GM19324 (cell line): ENCODE measurements around the gene MORN1.
"Not testable (repeated sequence)": the region's sequence is repeated elsewhere in the genome, so short reads cannot be mapped to it uniquely, and the experiment has no call there.

Experiments
- ATAC-seq: cut with Tn5 transposase; IDR thresholded peaks from one replicate; pipeline ENCODE4 v1.9.1; 2021; ENCODE audit warnings: mild to moderate bottlenecking, moderate library complexity; ENCODE audit not compliant: unreplicated experiment, low FRiP score

Gene MORN1

GRCh38 chr1:2391041-2391930 is at the start of gene MORN1, which contains the start of gene RER1:
Gene MORN1 (minus strand): TSS chr1:2391554. CDS start chr1:2391533, 21 bp downstream.
Gene RER1 (plus strand): TSS chr1:2391841. CDS start chr1:2395791, 3,950 bp downstream.
- peak; percentile 95 for ATAC-seq

GRCh38 chr1:2440346-2440745 is 49.0 kb upstream of the MORN1 start:
- ATAC-seq, result not testable (repeated sequence)

DNA sequence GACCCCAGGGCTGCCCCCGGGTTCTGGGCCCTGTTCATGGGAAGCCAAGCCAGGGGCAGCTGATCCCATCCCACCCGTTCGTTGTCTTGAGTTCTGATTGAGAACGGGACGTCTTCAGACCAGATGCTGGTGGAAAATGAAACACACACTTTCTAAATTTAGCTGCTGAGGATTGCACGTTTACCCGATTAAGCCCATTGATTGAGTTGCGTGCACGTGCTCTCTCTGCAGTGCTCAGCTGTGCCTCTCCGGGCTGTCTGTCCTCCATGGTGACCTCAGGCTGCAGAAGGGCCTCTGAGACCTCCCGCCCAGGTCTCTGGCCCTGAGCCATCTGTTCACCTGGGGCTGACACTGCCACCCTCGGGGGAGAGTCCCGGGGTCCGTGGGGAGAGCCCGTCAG is 48.0 kb upstream of the MORN1 start:
- no peak for ATAC-seq

DNA sequence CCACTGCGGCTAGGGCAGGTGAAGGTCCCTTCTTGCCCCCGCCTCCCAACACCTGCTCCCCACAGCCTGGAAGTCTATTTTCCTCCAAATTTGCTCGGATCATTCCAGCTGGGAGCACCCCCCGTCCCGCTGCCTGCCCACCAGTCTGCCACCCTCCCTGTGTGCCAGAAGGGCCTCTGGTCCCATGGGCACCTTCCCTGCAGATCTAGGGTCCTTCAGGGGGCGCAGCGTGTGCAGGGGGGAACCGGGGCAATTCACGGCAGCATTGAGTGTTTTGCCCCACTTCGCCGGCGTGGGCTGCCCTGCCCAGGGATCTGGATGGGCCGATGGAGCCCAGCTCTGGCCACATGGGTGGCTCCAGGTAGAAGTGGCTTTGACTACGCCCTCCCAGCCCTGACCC is 47.3 kb upstream of the MORN1 start:
- no peak for ATAC-seq

- ATAC-seq, result no peak
Observed at GRCh38 chr1:2438038-2438437, 46.7 kb upstream of the MORN1 start.

DNA sequence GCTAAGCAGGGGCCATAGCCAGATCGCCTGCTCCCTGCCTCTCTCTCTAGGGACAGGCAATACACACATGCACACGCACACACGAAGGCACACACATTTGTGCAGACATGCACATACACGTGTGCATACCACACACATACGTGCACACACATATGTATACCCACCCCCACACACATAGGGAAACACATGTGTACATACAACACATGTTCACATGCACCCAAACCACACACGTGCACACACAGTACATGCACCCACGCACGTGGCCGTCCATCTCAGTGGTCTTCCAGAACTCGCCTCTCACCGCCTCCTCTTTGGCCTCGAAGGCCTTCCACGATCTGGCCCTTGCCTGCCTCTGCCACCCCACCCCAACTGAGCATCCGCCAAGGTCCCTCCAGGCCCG is 46.3 kb upstream of the MORN1 start:
- ATAC-seq, result no peak

DNA sequence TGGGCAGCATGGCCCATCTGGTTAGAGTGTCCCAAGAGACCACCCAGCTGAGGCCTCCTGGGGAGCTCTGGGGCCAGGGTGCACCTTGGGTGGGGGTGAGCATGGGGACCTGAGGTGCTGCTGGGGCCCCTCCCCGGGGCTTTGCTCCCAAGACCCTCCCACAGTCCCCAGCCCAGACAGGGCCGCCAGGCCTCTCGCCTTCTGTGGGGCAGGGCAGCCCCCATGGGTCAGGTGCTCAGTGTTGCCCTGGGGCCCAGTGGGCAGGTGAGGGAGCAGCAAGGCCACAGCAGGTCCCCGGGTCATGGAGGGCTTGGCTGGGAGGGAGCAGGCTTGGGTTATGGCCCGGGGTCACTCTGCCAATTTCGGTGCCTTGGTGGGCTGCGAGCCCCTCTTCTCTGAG is 45.5 kb upstream of the MORN1 start:
- ATAC-seq, result no peak

- no peak for ATAC-seq
Observed at GRCh38 chr1:2435746-2436355, 44.5 kb upstream of the MORN1 start.

GRCh38 chr1:2435091-2435490 is 43.7 kb upstream of the MORN1 start:
- no peak for ATAC-seq

DNA sequence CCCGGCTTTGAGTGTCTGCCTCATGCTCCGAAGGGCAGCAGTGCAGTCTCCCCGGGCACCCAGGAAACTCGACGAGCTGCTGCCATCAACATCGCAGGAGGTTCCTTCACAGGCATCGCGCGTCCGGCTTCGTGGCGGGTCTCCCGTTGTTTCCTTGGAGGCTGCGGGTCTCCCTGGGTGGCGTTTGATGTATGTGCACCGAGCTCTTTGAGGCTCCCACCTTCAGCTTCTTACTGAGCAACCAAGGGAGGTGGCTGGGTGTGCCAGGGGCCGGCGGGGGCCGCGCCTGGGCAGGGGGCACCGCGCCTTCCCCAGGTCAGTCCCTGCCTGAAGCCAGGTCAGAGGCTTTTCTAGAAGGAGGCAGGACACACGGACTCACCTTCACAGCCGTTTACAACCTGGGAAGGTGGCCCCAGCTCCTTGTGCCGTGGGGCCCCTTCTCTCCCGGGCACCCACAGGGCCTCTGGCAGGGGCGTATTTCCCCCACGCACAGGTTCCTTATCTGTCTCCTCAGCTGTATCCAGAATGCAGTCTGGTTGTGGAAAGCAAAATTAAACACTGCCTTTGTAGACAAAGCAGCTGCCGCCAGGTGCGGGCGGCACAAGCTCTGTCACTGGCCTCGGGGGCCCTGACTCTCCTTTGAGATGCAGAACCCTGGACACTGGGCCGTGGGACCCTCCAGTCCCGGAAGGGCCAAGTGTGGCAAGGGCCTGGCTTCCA is 42.7 kb upstream of the MORN1 start:
- ATAC-seq, result no peak

GRCh38 chr1:2433196-2433595 is 41.8 kb upstream of the MORN1 start:
- ATAC-seq, result no peak

- no peak for ATAC-seq
Observed at GRCh38 chr1:2432441-2432844, 41.1 kb upstream of the MORN1 start.

GRCh38 chr1:2431518-2431917 is 40.2 kb upstream of the MORN1 start:
- no peak for ATAC-seq

GRCh38 chr1:2431103-2431502 is 39.7 kb upstream of the MORN1 start:
- ATAC-seq, result no peak

GRCh38 chr1:2430592-2430973 is 39.2 kb upstream of the MORN1 start:
- no peak for ATAC-seq

GRCh38 chr1:2429780-2430591 is 38.6 kb upstream of the MORN1 start:
- ATAC-seq, result no peak

GRCh38 chr1:2428490-2428889 is 37.1 kb upstream of the MORN1 start:
- no peak for ATAC-seq

DNA sequence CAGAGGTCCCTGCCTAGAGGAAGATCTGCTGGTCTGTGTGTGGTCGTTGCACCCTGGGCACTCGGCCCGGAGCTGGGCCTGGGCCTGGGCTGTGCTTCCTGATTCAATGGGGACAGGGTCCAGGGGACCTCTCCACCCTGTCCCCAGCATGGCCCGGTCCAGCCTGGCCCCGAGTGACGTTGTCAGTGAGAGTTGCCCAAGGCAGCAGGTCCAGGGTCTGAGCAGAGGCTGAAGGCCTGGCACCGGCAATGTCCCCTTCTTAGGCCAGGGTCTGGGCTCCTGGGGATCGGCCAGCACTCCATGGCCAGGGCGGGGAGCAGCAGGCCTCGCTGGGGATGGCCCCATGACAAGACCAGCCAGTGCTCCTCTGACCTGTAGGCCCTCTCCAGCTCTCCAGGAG is 36.6 kb upstream of the MORN1 start:
- ATAC-seq, result no peak

GRCh38 chr1:2427051-2427450 is 35.7 kb upstream of the MORN1 start:
- ATAC-seq, result no peak

- ATAC-seq, result no peak
Observed at GRCh38 chr1:2426540-2426939, 35.2 kb upstream of the MORN1 start.
